Omental fat pad (tissue), 4 donors: ENCODE data around the gene RNF113B. TPM values are rescaled to one million over a fixed set of nuclear protein-coding genes. Genes with fewer than 3 reads are reported as not detected.
A peak's percentile ranks its signal among the peaks of the same experiment; 100 is the strongest.

ENCODE experiments used
- ATAC-seq: fragments of 150-250 bp; one replicate; pipeline ENCODE4 v1.9.1; 2016; ENCODE audit warnings: mild to moderate bottlenecking, moderate library complexity; ENCODE audit not compliant: low FRiP score
- DNase-seq: peaks from one replicate; pipeline ENCODE4 v3.0.0-alpha.2; 2019; ENCODE audit warnings: low spot score
- total RNA-seq, 4 donors: library from RNA; depleted of rRNA; stranded (reverse); fragments of >200 nt; gene quantifications; one replicate each; pipeline ENCODE4 v1.1.0, GENCODE V29; 2016
- TF ChIP-seq, protein P1 (sequence below), 3 donors: fragments of 450-650 bp; IDR thresholded peaks; one replicate each; pipeline ENCODE4 v1.5.1; 2016 to 2017; ENCODE audit warnings: antibody characterized with exemption in 3 of 3, mild to moderate bottlenecking in 3 of 3, moderate library complexity in 2 of 3

Gene RNF113B
- total RNA-seq, 4 donors from 2014 or later, result not detected

GRCh38 chr13:98215508-98215907, 38.4 kb upstream of the RNF113B start:
- DNase-seq (no peak), ATAC-seq (no peak)
- TF ChIP-seq, protein P1, sequence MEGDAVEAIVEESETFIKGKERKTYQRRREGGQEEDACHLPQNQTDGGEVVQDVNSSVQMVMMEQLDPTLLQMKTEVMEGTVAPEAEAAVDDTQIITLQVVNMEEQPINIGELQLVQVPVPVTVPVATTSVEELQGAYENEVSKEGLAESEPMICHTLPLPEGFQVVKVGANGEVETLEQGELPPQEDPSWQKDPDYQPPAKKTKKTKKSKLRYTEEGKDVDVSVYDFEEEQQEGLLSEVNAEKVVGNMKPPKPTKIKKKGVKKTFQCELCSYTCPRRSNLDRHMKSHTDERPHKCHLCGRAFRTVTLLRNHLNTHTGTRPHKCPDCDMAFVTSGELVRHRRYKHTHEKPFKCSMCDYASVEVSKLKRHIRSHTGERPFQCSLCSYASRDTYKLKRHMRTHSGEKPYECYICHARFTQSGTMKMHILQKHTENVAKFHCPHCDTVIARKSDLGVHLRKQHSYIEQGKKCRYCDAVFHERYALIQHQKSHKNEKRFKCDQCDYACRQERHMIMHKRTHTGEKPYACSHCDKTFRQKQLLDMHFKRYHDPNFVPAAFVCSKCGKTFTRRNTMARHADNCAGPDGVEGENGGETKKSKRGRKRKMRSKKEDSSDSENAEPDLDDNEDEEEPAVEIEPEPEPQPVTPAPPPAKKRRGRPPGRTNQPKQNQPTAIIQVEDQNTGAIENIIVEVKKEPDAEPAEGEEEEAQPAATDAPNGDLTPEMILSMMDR (IDR thresholded peaks at IDR 0.05), result no peak

- TF ChIP-seq, protein P1 (IDR thresholded peaks at IDR 0.05), result no peak
- ATAC-seq, result peak; percentile 22
These were observed 37.6 kb upstream of the RNF113B start for GRCh38 chr13:98214707-98215106.

DNA sequence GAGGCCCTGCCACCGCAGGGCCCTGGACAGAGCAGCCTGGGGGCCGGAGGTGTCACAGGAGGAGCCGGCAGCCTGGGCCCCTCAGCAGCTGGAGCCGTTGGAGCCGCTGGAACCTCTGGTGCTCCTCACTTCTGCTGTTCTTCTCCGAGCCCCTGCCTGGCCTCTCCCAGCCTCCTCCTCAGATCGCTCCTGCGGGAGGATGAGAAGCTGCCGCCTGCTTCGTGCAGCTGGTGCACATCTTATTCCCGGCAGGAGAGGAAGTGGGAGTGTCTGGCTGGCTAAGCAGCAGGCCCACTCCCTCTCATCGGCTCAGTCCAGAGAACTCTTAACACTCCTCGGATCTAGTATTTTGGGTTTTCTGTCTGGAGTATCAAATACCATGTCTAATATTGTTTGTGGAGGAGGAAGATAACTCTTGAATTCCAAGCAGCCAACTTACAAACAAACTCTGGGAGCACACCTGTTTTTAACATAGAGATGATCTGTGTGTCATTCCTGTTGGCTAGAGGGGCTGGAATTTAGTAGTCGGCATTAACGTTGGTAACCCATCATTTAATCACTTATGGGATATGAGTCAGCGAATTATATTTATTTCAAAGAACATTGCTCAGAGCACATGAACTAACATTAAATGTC, 37.1 kb upstream of the RNF113B start:
- DNase-seq, result no peak
- TF ChIP-seq, protein P1 (IDR thresholded peaks at IDR 0.05), result no peak
- peak; percentile 88 for ATAC-seq

More at GRCh38 chr13:98214707-98215106, 37.6 kb upstream of the RNF113B start:
- DNase-seq, result no peak

GRCh38 chr13:98213354-98213753, 36.3 kb upstream of the RNF113B start:
- no peak for ATAC-seq
- DNase-seq, result no peak
- TF ChIP-seq, protein P1 (IDR thresholded peaks at IDR 0.05), result no peak

- TF ChIP-seq, protein P1 (IDR thresholded peaks at IDR 0.05), result no peak
- no peak for DNase-seq
- ATAC-seq, result no peak
These were observed 35.7 kb upstream of the RNF113B start for GRCh38 chr13:98212763-98213162.

- DNase-seq, result no peak
- TF ChIP-seq, protein P1 (IDR thresholded peaks at IDR 0.05), result no peak
- no peak for ATAC-seq
These were observed 31.5 kb upstream of the RNF113B start for GRCh38 chr13:98208606-98209005.

DNA sequence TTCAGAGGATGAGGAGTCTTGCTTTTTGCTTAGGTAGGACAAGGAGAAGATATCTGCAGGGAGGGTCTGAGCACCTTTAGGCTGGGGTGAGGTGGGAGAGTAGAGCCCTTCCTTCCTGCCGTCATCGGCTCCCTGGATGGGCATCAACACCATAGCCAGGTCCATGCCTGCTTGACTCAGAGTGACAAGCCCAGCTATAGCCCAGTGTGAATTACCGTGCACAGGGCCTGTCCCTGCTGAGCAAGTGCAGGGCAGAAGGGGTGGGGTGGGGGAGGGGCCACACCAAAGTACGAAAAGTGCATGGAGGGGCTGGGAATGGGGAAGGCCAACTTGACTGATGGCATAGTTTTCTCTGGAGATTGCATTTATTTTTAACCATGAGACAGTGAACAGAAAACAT, 30.3 kb upstream of the RNF113B start:
- TF ChIP-seq, protein P1 (IDR thresholded peaks at IDR 0.05), result no peak
- ATAC-seq (no peak), DNase-seq (no peak)
